Colonic mucosa (tissue), 4 donors: Measurements from ENCODE around the gene CPLANE1. TPM values are rescaled to one million over a fixed set of nuclear protein-coding genes. Genes with fewer than 3 reads are reported as not detected.

Experiments used
- DNase-seq: peaks from one replicate; pipeline ENCODE4 v3.0.0-alpha.2; 2020
- H3K27ac ChIP-seq: fragments of 200-600 bp; one replicate; pipeline ENCODE4 v1.8.0; 2021
- H3K27me3 ChIP-seq: fragments of 200-600 bp; one replicate; pipeline ENCODE4 v1.8.0; 2021
- H3K36me3 ChIP-seq: fragments of 200-600 bp; one replicate; pipeline ENCODE4 v1.8.0; 2021
- H3K4me1 ChIP-seq: fragments of 200-600 bp; one replicate; pipeline ENCODE4 v1.8.0; 2021; ENCODE audit warnings: mild to moderate bottlenecking
- H3K4me3 ChIP-seq: fragments of 200-600 bp; one replicate; pipeline ENCODE4 v1.8.0; 2021
- H3K9ac ChIP-seq, 2 donors: one replicate each; pipeline ENCODE4 v1.7.0; 2013; ENCODE audit warnings: control low read depth in 2 of 2, low read depth in 2 of 2, low read length in 2 of 2
- H3K9me3 ChIP-seq: fragments of 200-600 bp; one replicate; pipeline ENCODE4 v1.8.0; 2021
- intact Hi-C: fragments of 100-400 bp; cut with DNase I; formaldehyde crosslinking; loops from one replicate; pipeline ENCODE4 v1.14.1; 2022
- total RNA-seq, 2 donors: library from RNA; stranded (reverse); fragmentation: NEBNext Ultra II Directional in 1 of 2; extraction: Animal tissue kit (Norgen Biotek cat#: 25700) in 1 of 2; gene quantifications; one replicate each; pipeline ENCODE4 v1.2.1, GENCODE V29; 2021
- TF ChIP-seq, protein P1 (sequence below): fragments of 200-600 bp; IDR thresholded peaks from one replicate; pipeline ENCODE4 v1.8.0; 2022; ENCODE audit warnings: antibody characterized with exemption, mild to moderate bottlenecking
- donor health status: healthy.
- donor health status: DM: no; HTN: no; CAD: no.
- donor health status: DM: no; HTN: no; CAD: no.

The CPLANE1 gene
- total RNA-seq, 2 donors from 2014 or later: 6.4 to 8.4 TPM

DNA sequence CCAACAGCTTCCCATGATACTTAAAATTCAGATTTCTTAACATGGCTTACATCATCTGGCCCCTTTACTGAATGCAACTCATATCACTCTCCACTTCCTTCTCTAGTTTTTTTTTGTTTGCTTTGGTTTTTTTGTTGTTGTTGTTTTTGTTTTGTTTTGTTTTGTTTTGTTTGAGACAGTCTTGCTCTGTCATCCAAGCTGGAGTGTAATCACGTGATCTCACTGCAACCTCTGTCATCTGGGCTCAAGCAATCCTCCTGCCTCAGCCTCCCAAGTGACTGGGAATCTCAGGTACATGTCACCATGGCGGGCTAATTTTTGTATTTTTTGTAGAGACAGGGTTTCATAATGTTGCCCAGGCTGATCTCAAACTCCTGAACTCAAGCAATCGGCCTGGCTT lies 41.4 kb downstream of the CPLANE1 start:
- Histone ChIP-seq H3K9me3 (no peaks in the 10 kb centered on the region), H3K36me3 (no peaks in the 10 kb centered on the region), H3K4me1 (no peaks in the 10 kb centered on the region), H3K9ac (no peak overlapping the region), H3K27me3 (no peaks in the 10 kb centered on the region), H3K4me3 (no peak overlapping the region), H3K27ac (no peak overlapping the region)
- TF ChIP-seq, protein P1, sequence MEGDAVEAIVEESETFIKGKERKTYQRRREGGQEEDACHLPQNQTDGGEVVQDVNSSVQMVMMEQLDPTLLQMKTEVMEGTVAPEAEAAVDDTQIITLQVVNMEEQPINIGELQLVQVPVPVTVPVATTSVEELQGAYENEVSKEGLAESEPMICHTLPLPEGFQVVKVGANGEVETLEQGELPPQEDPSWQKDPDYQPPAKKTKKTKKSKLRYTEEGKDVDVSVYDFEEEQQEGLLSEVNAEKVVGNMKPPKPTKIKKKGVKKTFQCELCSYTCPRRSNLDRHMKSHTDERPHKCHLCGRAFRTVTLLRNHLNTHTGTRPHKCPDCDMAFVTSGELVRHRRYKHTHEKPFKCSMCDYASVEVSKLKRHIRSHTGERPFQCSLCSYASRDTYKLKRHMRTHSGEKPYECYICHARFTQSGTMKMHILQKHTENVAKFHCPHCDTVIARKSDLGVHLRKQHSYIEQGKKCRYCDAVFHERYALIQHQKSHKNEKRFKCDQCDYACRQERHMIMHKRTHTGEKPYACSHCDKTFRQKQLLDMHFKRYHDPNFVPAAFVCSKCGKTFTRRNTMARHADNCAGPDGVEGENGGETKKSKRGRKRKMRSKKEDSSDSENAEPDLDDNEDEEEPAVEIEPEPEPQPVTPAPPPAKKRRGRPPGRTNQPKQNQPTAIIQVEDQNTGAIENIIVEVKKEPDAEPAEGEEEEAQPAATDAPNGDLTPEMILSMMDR: no peak
- DNase-seq: no peak
- intact Hi-C loops: no loop called here

- Histone ChIP-seq H3K9ac (no peak overlapping the region), H3K36me3 (no peaks in the 10 kb centered on the region), H3K4me1 (no peaks in the 10 kb centered on the region), H3K27ac (no peak overlapping the region), H3K9me3 (no peaks in the 10 kb centered on the region), H3K27me3 (no peaks in the 10 kb centered on the region), H3K4me3 (no peak overlapping the region)
- DNase-seq: no peak
- intact Hi-C loops: no loop called here
- TF ChIP-seq, protein P1: no peak
Measured at GRCh38 chr5:37206736-37207135, 42.4 kb downstream of the CPLANE1 start.

GRCh38 chr5:37198842-37199241 lies 50.3 kb downstream of the CPLANE1 start:
- Histone ChIP-seq H3K27ac (no peak overlapping the region), H3K4me1 (no peaks in the 10 kb centered on the region), H3K4me3 (no peak overlapping the region), H3K36me3 (no peaks in the 10 kb centered on the region), H3K9ac (no peak overlapping the region), H3K9me3 (no peaks in the 10 kb centered on the region), H3K27me3 (no peaks in the 10 kb centered on the region)
- DNase-seq: no peak
- intact Hi-C loops: no loop called here
- TF ChIP-seq, protein P1: no peak

DNA sequence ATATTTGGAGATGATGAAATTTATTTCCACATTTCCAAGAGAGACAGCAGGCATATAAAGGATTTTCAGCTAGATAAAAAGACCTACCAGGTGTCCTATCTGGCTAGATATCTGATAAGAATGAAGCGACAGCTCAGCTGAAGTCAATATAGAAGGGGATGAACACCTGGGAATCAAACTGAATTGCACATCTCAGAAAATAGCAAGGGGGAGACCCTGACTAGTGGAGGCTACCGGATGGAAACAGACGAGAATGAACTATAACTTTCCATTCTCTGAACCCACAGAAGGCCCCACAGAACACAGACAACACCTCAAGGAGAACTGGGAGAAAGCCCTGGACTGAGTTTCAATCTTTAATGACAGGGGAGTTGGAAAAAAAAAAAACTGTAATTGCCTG lies 51.1 kb downstream of the CPLANE1 start:
- H3K27me3 ChIP-seq: no peaks in the 10 kb centered on the region
- H3K9me3 ChIP-seq: no peaks in the 10 kb centered on the region
- H3K27ac ChIP-seq: no peak overlapping the region
- no peak for DNase-seq
- no peaks in the 10 kb centered on the region for H3K36me3 ChIP-seq
- H3K4me1 ChIP-seq: no peaks in the 10 kb centered on the region
- H3K4me3 ChIP-seq: no peak overlapping the region
- H3K9ac ChIP-seq: no peak overlapping the region
- intact Hi-C loops: no loop called here
- TF ChIP-seq, protein P1: no peak

- H3K36me3 ChIP-seq: no peaks in the 10 kb centered on the region
- intact Hi-C loops: no loop called here
Measured at GRCh38 chr5:37197340-37198050, 51.7 kb downstream of the CPLANE1 start.

More at GRCh38 chr5:37197340-37198050, 51.7 kb downstream of the CPLANE1 start:
- TF ChIP-seq, protein P1: no peak
- DNase-seq: no peak
- Histone ChIP-seq H3K27ac (no peak overlapping the region), H3K9ac (no peak overlapping the region), H3K4me3 (no peak overlapping the region), H3K27me3 (no peaks in the 10 kb centered on the region), H3K4me1 (no peaks in the 10 kb centered on the region), H3K9me3 (no peaks in the 10 kb centered on the region)
